CD4-positive, CD25-positive, alpha-beta regulatory T cell (primary cell): ENCODE results near the gene ARL6IP4. TPM values are rescaled to one million over a fixed set of nuclear protein-coding genes. Genes with fewer than 3 reads are reported as not detected.

Experiments used
- ATAC-seq, 2 donors: fragments of 150-1000 bp; cut with Tn5 transposase; one replicate each; pipeline ENCODE4 v1.10.0; 2021; ENCODE audit warnings: low read depth in 2 of 2, moderate number of reproducible peaks in 2 of 2, moderate library complexity in 1 of 2
- DNase-seq, 3 donors: peaks; one replicate each; pipeline versions ENCODE4 v3.0.0 to v3.0.0-alpha.2; 2012 to 2022; ENCODE audit warnings: mixed read lengths in 1 of 3
- H3K27ac ChIP-seq: one replicate; pipeline ENCODE4 v1.7.0; 2013; ENCODE audit warnings: mild to moderate bottlenecking, low read length; ENCODE audit not compliant: insufficient read depth, poor library complexity, severe bottlenecking
- H3K27me3 ChIP-seq: one replicate; pipeline ENCODE4 v1.7.0; 2013; ENCODE audit warnings: low read length; ENCODE audit not compliant: control insufficient read depth, insufficient read depth
- H3K36me3 ChIP-seq: one replicate; pipeline ENCODE4 v1.7.0; 2013; ENCODE audit warnings: mild to moderate bottlenecking, low read length, moderate library complexity; ENCODE audit not compliant: control insufficient read depth, insufficient read depth
- H3K4me1 ChIP-seq: 2 replicates; pipeline ENCODE4 v1.7.0; 2013; ENCODE audit warnings: mild to moderate bottlenecking, low read length; ENCODE audit not compliant: insufficient read depth, control insufficient read depth, poor library complexity, severe bottlenecking
- H3K4me3 ChIP-seq: one replicate; pipeline ENCODE4 v1.7.0; 2013; ENCODE audit warnings: low read depth, mild to moderate bottlenecking, low read length, moderate library complexity
- H3K9me3 ChIP-seq, 2 experiments: 1 replicate in 1 of 2; 2 replicates in 1 of 2; pipeline ENCODE4 v1.7.0; 2013; ENCODE audit warnings: low read length in 2 of 2, mild to moderate bottlenecking in 1 of 2, moderate library complexity in 1 of 2; ENCODE audit not compliant: control insufficient read depth in 2 of 2
- H3K27ac Mint-ChIP-seq, 3 donors: one replicate each; pipeline ENCODE4 v1.8.0; 2020 to 2022; ENCODE audit warnings: mild to moderate bottlenecking in 3 of 3, mixed read lengths in 3 of 3, moderate library complexity in 2 of 3
- H3K27me3 Mint-ChIP-seq: one replicate; pipeline ENCODE4 v1.8.0; 2022; ENCODE audit warnings: mild to moderate bottlenecking, mixed read lengths
- H3K36me3 Mint-ChIP-seq: one replicate; pipeline ENCODE4 v1.8.0; 2020; ENCODE audit warnings: mixed read lengths
- H3K4me1 Mint-ChIP-seq, 4 donors: one replicate each; pipeline ENCODE4 v1.8.0; 2020 to 2022; ENCODE audit warnings: mixed read lengths in 4 of 4, mild to moderate bottlenecking in 1 of 4
- H3K4me3 Mint-ChIP-seq, 4 donors: one replicate each; pipeline ENCODE4 v1.8.0; 2020 to 2022; ENCODE audit warnings: mild to moderate bottlenecking in 4 of 4, mixed read lengths in 4 of 4, moderate library complexity in 3 of 4
- H3K9me3 Mint-ChIP-seq, 7 donors: one replicate each; pipeline ENCODE4 v1.8.0; 2020 to 2022; ENCODE audit warnings: mixed read lengths in 7 of 7, mild to moderate bottlenecking in 3 of 7, moderate library complexity in 2 of 7
- polyA plus RNA-seq, 4 donors: library from polyadenylated mRNA; unstranded; fragments of 300-500 nt; fragmentation: Illumina TruSeq; gene quantifications; one replicate each; pipeline ENCODE4 v1.2.3, GENCODE V29; 2021
- total RNA-seq: library from RNA; stranded (reverse); gene quantifications from one replicate; pipeline ENCODE4 v1.2.3, GENCODE V29; 2022

ARL6IP4 gene
- total and polyA plus RNA-seq, 5 donors from 2014 or later = 131 to 237 (median 218) TPM

DNA sequence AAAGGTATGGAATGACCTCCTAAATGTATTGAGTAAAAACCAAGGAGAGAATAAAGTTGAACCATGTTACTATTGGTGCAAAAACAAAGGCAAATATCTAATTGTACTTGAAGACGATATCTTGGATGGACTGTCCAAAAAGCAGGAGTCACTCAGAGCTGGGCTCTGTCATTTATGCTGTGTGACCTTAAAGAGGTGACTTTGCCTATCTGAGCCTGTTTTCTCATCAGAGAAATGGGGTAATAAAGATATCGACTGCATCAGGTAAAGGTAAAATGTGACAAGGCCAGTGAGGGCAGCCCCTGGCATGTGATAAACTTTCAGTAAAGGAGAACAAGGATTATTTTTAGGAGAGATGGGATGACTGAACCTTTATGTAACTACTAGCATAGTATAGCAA is 12.4 kb upstream of the ARL6IP4 start:
- H3K9me3 ChIP-seq = no peaks in the 10 kb centered on the region
- no peaks in the 10 kb centered on the region for H3K36me3 Mint-ChIP-seq
- no peaks in the 10 kb centered on the region for H3K36me3 ChIP-seq
- H3K4me1 ChIP-seq = peaks cover 20% of the 10 kb centered on the region
- H3K4me3 Mint-ChIP-seq = peak overlapping the region in 1 of 4 donors; percentile 34
- H3K27me3 ChIP-seq = no peaks in the 10 kb centered on the region
- no peaks in the 10 kb centered on the region for H3K9me3 Mint-ChIP-seq
- ATAC-seq (no peak), DNase-seq (no peak)
- no peaks in the 10 kb centered on the region for H3K27me3 Mint-ChIP-seq
- H3K4me3 ChIP-seq = no peak overlapping the region
- H3K27ac ChIP-seq = no peak overlapping the region
- H3K4me1 Mint-ChIP-seq = peaks cover 0 to 15% (median 3%) of the 10 kb centered on the region in 4 donors
- H3K27ac Mint-ChIP-seq = peak overlapping the region in 2 of 3 donors; percentile 53 to 83

DNA sequence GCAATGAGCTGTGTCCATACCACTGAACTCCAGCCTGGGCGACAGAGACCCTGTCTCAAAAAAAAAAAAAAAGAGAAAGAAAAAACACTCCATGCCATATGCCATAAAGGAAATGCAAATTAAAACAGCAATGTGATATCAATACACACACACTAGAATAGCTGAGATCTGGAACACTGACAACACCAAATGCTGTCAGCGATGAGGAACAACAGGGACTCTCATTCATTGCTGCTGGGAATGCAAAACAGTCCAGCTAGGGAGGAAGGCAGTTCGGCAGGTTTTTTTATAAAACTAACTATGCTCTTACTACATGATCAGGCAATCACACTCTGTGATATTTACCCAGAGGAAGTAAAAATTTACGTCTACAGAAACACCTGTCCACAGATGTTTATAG is 10.8 kb upstream of the ARL6IP4 start:
- no peaks in the 10 kb centered on the region for H3K36me3 ChIP-seq
- H3K36me3 Mint-ChIP-seq = no peaks in the 10 kb centered on the region
- no peaks in the 10 kb centered on the region for H3K9me3 Mint-ChIP-seq
- peaks cover 25% of the 10 kb centered on the region for H3K4me1 ChIP-seq
- H3K27ac ChIP-seq = no peak overlapping the region
- no peak for ATAC-seq
- no peak for DNase-seq
- no peaks in the 10 kb centered on the region for H3K27me3 ChIP-seq
- H3K9me3 ChIP-seq = no peaks in the 10 kb centered on the region
- H3K27me3 Mint-ChIP-seq = no peaks in the 10 kb centered on the region
- H3K27ac Mint-ChIP-seq = no peak overlapping the region
- peaks cover 0 to 22% (median 8%) of the 10 kb centered on the region in 4 donors for H3K4me1 Mint-ChIP-seq
- H3K4me3 Mint-ChIP-seq = peak overlapping the region in 2 of 4 donors; percentile 69 to 89
- H3K4me3 ChIP-seq = no peak overlapping the region

DNA sequence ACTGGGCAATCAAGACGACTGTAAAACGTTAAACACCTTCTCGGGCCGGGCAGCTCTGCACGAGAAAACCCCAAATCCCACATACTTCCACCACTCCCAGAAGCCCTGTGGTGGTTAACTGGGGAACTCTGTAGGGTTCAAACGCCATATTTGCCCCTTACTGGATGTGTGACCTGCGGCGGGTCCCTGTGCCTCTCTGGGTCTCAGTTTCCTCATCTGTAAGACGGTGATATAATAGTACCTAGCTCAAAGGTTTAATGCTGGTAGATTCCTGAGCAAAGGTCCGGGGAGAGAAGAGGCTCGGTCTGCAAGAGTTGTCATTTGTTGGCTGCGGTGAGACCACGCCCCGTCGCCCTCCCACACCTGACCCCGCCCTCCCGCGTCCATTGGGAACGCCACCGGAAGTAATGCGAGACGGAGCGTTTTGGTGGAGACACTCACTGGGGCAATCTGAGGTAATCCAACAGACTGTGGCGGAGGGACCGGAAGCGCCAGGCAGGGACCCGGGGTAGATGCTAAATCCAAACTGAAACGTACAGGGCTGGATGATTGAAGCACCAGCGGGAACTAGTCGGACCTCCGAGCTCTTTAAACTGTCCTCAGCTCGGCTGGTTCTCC is 6.1 kb upstream of the ARL6IP4 start:
- no peaks in the 10 kb centered on the region for H3K36me3 ChIP-seq
- DNase-seq (peak; percentile 98 to 99 (median 98)), ATAC-seq (peak; percentile 86 to 87)
- peak overlapping the region; percentile 99 for H3K27ac ChIP-seq
- Mint-ChIP-seq H3K27me3 (peaks cover 6% of the 10 kb centered on the region), H3K4me1 (peaks cover 6 to 42% (median 21%) of the 10 kb centered on the region in 4 donors), H3K4me3 (peak overlapping the region; percentile 98 to 100 (median 98)), H3K9me3 (no peaks in the 10 kb centered on the region), H3K36me3 (no peaks in the 10 kb centered on the region), H3K27ac (peak overlapping the region; percentile 99 to 100 (median 100))
- peaks cover 36% of the 10 kb centered on the region for H3K4me1 ChIP-seq
- no peaks in the 10 kb centered on the region for H3K27me3 ChIP-seq
- peak overlapping the region; percentile 91 for H3K4me3 ChIP-seq
- no peaks in the 10 kb centered on the region for H3K9me3 ChIP-seq

DNA sequence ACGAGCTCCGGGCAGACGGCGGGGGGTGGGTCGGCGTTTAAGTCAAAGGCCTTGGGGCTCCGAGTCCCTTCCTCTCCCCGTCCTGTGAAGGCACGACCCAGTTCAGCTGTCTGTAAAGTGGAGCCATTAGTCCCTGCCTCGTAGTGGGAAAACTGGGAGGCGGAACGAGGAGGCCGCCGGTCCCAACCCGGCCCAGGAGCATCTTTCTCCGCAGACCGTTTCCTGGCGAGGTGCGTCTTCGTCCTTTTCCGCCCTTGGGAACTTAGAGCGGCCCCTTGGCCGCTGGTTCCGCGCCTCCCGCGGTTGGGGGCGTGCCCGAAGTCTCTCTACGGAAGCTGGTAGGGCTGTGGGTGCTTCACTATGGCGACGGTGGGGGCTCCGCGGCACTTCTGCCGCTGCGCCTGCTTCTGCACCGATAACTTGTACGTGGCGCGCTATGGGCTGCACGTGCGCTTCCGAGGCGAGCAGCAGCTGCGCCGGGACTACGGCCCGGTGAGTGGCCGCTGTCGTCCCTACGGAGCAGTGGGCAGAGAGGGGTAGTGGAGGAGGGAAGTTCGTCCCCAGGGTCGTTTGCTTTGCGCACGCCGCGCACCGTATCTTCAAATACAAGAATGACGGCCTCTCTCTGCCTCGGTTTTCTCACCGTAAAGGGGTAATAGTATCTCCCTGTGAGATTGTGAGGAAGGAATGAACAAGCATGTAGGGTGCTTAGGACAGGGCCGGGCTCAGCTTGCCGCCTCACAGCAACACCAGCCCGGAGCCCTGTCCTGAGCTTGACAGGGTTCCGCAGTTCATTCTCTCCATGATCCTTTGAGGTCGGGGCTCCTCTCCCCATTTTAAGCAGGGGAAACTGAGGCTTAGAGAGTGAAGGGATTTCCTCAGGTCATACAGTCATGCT is 5.3 kb upstream of the ARL6IP4 start, which contains the start of gene OGFOD2:
Gene OGFOD2 (plus strand): TSS at position 353 of the 898 bp plus-strand sequence. CDS start 8 bp downstream, at position 361.
- ATAC-seq = peak; percentile 82 to 85
- Histone ChIP-seq H3K27ac (peak within 1 kb of the TSS; percentile 99), H3K9me3 (no peaks in the 10 kb centered on the region), H3K4me3 (peak within 1 kb of the TSS; percentile 91), H3K4me1 (peaks cover 44% of the 10 kb centered on the region), H3K36me3 (no peaks in the 10 kb centered on the region), H3K27me3 (no peaks in the 10 kb centered on the region)
- Mint-ChIP-seq H3K9me3 (no peaks in the 10 kb centered on the region), H3K4me3 (peak within 1 kb of the TSS; percentile 98 to 100 (median 98)), H3K36me3 (no peaks in the 10 kb centered on the region), H3K27ac (peak within 1 kb of the TSS; percentile 99 to 100 (median 100)), H3K27me3 (peaks cover 6% of the 10 kb centered on the region), H3K4me1 (peaks cover 6 to 50% (median 23%) of the 10 kb centered on the region in 4 donors)
- DNase-seq = peak; percentile 90 to 96 (median 93)

DNA sequence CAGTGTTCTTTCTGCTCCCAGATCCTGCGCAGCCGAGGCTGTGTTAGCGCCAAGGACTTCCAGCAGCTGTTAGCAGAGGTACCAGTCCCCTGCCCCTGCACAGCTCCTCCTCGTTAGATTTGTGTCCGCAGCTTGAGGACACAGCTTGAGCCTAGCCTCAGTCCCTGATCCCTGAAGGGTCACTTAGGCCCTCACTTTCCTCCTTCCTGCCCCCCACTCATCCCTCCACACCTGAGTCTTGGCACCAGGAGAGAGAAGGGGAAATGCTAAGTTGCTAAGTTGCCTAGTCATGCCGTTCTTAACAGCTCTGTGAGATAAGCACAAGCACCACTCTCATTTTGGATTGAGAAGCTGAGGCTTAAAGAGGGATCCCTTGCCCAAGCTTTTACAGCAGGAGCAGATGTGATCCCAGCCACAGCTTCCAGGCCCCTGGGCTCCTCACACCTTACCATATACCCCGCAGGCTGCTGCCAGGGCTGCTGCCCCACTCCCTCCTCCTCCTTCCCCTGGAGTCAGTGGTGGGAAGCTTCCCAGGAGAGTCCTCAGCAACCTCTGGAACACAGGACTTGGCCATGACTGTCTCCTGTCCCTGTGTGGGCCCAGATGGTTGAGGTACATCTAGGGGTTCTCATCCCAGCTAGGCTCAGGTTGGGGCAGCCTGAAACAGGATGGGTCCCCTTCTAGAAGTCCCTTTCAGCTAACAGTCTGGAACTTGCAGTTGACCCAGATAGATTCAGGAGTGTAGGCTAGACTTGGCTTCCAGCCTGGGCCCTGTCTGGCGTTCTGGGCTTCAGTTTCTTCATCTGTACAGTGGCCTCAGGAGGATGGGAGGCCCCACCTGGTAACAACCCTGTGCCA is 4.5 kb upstream of the ARL6IP4 start:
- no peaks in the 10 kb centered on the region for H3K9me3 Mint-ChIP-seq
- peaks cover 6% of the 10 kb centered on the region for H3K27me3 Mint-ChIP-seq
- Histone ChIP-seq H3K27ac (peak overlapping the region; percentile 99), H3K4me1 (peaks cover 44% of the 10 kb centered on the region), H3K9me3 (no peaks in the 10 kb centered on the region), H3K36me3 (no peaks in the 10 kb centered on the region), H3K4me3 (peak overlapping the region; percentile 91), H3K27me3 (no peaks in the 10 kb centered on the region)
- H3K4me3 Mint-ChIP-seq = peak overlapping the region; percentile 98 to 100 (median 98)
- no peaks in the 10 kb centered on the region for H3K36me3 Mint-ChIP-seq
- H3K27ac Mint-ChIP-seq = peak overlapping the region; percentile 99 to 100 (median 100)
- no peak for DNase-seq
- H3K4me1 Mint-ChIP-seq = peaks cover 5 to 51% (median 23%) of the 10 kb centered on the region in 4 donors
- ATAC-seq = no peak

DNA sequence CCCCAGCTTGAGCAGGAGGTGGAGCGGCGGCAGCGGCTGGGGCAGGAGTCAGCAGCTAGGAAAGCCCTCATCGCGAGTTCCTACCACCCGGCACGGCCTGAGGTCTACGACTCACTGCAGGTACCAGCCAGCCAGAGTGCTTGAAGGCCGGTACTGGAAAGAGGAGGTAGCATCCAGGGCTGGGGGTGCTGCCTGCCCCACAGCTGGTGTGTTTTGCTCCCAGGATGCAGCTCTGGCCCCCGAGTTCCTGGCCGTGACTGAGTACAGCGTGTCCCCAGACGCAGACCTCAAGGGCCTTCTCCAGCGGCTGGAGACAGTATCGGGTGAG is 3.9 kb upstream of the ARL6IP4 start:
- Histone ChIP-seq H3K27me3 (no peaks in the 10 kb centered on the region), H3K27ac (no peak overlapping the region), H3K4me3 (no peak overlapping the region), H3K4me1 (peaks cover 49% of the 10 kb centered on the region), H3K9me3 (no peaks in the 10 kb centered on the region), H3K36me3 (no peaks in the 10 kb centered on the region)
- Mint-ChIP-seq H3K4me1 (peaks cover 5 to 54% (median 23%) of the 10 kb centered on the region in 4 donors), H3K36me3 (no peaks in the 10 kb centered on the region), H3K27me3 (peaks cover 6% of the 10 kb centered on the region), H3K4me3 (peak overlapping the region; percentile 50 to 100 (median 98)), H3K9me3 (no peaks in the 10 kb centered on the region), H3K27ac (no peak overlapping the region)
- ATAC-seq (no peak), DNase-seq (no peak)

DNA sequence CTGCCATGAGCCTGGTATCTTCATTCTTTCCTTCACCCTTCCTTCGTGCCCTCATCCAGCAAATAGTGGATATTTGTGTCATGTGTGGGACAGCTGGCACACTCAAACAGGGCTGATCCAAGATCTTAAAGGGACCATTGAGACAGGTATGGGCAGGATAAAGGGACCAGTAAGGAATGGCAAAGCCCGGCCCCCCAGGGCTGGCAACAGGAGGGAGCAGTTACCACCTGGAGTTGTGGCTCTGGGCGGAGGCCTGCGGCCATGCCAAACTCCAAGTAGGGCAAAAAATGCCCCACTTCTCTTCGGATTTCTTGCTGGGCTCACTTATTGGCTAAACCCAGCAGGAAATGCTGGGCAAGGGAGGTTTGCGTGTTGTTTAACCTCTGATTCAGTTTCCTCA is 3.3 kb upstream of the ARL6IP4 start:
- Mint-ChIP-seq H3K9me3 (no peaks in the 10 kb centered on the region), H3K36me3 (no peaks in the 10 kb centered on the region), H3K4me1 (peaks cover 5 to 59% (median 25%) of the 10 kb centered on the region in 4 donors), H3K27ac (no peak overlapping the region), H3K4me3 (peak overlapping the region in 3 of 4 donors; percentile 68 to 100 (median 88)), H3K27me3 (peaks cover 6% of the 10 kb centered on the region)
- H3K27ac ChIP-seq = no peak overlapping the region
- no peaks in the 10 kb centered on the region for H3K27me3 ChIP-seq
- H3K36me3 ChIP-seq = no peaks in the 10 kb centered on the region
- H3K4me1 ChIP-seq = peaks cover 55% of the 10 kb centered on the region
- ATAC-seq (no peak), DNase-seq (no peak)
- no peak overlapping the region for H3K4me3 ChIP-seq
- H3K9me3 ChIP-seq = no peaks in the 10 kb centered on the region
